GM18508 (cell line): ENCODE measurements around the gene SDHAF3.
A peak's percentile ranks its signal among the peaks of the same experiment; 100 is the strongest.
"Not testable (repeated sequence)": the region's sequence is repeated elsewhere in the genome, so short reads cannot be mapped to it uniquely, and the experiment has no call there.

ENCODE experiments used
- ATAC-seq: cut with Tn5 transposase; IDR thresholded peaks from one replicate; pipeline ENCODE4 v1.9.1; 2021; ENCODE audit warnings: moderate number of reproducible peaks; ENCODE audit not compliant: insufficient read depth, unreplicated experiment

SDHAF3 gene

DNA sequence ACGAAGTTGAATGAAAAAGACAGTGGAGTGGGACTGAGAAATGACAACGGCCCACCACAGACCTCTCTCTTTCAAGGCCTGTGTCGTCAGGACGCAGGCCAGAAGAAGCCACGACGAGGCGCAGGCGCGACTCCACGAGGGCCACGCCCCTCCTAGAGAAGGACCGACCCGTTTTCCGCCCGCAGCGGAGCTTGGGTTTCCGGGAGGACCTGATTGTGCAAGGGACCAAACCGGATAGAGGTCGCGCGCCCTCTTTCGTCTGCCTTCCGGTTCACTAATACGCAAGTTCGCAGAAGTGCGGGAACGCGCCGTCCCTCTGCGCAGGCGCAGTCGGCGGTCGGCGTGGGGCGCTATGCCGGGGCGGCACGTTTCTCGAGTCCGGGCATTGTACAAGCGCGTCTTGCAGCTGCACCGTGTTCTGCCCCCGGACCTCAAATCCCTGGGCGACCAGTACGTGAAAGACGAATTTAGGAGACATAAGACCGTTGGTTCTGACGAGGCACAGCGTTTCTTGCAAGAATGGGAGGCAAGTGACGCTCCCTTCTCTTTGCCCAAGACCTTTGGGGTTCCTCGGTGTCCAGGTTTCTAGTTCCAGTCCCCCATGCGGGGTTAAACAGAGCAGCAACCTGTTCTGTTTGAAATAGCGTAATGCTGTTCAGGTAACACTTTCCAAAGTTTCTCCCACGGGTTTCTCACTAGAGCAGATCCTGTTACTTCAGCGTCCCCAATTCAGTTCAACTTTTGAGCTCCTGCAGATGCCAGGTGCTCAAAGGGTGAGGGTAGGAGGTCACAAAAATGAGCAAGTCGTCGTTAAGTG lies at the start of gene SDHAF3:
Gene SDHAF3, plus strand, starts transcription at position 327 of the 817 bp plus-strand sequence. Its CDS starts 26 bp downstream, at position 353.
- peak; percentile 93 for ATAC-seq

DNA sequence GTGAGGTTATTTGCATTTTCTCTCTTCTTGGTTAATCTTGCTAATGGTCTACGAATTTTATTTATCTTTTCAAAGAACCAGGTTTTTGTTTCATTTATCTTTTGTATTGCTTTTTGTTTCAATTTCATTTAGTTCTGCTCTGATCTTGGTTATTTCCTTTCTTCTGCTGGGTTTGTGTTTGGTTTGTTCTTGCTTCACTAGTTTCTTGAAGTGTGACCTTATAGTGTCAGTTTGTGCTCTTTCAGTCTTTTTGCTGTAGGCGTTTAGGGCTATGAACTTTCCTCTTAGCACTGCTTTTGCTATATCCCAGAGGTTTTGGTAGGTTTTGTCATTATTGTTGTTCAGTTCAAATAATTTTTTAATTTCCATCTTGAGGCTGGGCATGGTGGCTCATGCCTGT lies 45.5 kb upstream of the SDHAF3 start:
- not testable (repeated sequence) for ATAC-seq

DNA sequence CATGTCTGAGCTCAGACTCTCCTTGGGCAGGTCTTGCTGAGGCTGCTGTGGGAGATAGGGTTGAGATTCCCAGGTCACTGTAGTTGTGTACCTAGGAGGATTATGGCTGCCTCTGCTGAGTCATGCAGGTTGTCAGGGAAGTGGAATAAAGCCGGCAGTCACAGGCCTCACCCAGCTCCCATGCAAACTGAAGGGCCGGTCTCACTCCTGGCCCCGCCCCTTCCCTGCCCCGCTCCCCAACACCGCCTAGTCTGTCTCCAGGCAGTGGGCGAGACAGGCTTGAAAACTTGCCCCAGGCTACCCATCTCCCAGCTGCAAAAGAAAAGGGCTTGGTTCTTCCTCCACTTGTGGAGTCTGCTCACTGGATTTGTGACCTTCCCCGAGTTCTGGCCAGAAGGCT lies 41.6 kb upstream of the SDHAF3 start:
- ATAC-seq = no peak

DNA sequence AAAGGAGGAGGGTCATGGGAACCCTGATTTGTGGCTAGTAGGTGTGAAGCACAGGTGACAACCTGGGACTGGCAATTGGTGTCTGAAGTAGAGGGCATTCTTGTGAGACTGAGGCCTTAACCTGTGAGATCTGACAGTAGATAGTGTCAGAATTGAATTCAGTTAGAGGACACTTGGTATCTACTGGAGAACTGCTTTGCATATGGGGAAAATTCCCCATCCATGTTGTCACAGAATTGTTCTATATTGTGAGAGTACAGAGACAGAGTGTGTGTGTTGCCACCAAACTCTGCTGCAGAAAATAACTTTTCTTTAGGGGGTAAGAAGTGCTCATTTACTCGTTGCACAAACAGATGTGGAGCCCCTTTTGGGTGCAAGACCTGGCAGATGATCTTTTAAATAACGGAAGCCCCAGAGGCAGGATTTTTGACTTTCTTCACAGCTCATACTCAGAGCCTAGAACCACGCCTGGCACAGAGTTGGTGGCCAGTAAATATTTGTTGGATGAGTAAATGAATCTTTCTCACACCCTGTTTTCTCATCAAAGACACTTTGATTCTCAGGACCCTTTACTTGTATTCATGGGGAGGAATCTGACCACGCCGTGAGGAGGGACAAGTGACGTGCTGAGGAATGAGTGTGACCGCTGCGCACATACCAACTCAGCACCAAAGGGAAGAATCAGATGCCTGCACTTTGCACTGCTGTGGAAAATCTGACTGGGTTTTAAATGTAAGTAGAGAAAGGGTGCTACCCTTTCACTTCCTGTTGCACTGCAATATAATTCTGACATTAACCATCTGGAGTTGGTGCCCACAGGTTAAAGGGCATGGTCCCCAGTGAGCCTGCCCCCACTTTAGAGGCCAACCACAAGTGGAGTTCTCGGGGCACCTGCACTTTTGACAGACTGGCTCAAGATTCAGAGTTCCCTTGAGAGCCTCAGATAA lies 39.2 kb upstream of the SDHAF3 start:
- ATAC-seq = peak; percentile 83

DNA sequence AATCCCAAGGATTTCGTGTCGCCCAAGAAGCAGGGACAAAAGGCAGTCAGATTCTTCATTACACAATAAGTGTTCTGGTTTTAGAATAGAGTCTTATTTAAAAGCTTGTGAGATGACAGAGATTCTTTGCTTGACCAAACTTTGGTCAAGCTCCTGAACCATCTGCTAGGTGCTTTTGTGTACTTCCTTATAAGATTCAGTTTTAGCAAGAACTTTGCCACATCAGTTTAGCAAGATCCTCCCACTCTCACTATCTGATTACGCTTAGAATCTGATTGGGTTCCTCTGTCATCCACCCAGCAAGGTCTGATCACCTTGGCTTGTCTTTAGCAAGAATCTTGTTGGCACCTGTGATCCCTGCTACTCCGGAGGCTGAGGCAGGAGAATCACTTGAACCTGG lies 38.2 kb upstream of the SDHAF3 start:
- no peak for ATAC-seq

DNA sequence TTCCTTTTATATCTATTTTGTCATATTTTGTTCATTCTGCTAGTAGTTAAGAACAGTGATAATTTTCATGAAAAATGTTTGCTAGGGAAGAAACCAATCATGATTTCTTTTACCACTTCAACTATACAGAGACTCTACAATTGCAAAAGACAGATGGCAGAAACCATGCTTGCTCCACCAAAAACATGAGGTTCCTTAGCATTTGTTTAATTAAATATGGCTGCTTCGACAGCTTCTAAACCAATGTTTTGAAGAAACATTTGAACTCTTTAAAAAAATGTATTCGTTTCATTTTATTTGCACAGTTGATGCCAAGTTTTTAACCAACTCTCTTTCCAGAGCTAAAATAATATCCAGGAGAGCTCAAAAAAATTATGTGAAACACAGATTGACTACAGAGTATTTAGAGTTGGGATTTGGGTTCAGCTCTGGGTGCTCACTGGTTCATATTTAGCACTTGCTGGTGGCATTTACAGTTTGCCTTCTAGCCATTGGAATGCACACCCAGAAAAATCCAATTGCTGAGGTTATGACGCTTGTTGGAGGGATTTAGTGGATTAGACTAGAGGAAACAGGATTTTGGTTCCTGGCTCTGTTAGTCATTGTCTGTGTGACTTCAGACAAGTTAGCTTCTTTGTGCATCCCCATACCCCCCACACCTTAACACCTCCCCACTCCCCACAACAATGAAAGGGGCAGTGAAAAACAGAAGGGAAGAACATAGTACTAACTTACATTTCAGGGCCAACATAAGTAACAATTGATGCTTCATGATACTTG lies 35.8 kb upstream of the SDHAF3 start:
- ATAC-seq = no peak

DNA sequence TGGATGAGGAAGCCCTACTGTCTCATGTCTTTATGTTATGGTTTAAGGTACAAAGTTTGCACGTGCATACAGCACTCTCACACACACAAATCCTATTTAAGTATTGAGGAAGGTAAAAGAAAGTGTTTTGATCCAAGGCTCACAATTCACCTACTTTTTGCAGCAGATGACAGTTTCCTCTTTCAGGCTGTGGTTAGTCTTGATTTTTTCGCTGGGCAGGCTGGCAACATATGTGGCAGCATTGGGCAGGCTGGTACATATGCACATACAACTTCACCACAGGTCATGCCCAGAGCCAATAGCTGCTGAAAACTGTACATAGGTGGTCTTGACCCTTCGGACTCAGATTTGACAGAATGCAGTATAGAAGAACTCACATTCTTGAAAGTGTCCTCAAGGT lies 29.1 kb upstream of the SDHAF3 start:
- no peak for ATAC-seq

DNA sequence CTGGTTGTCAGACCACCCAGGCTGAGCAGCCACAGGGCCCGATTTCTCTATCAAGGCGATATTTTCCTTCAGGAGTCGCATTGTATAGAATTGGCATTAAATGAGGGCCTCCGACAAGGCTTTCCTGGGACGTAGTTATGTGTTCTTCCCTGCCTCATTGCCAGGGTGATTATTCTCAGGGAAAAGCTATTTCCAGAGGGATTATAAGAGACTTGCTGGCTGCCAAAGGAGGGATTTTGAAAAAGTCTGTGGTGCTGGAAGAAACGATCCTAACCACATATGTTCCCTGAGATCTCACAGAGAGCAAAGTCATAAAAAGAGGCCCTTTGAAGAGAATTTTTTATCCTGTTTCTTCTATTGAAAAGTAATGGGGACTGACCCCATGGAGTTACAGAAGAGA lies 27.7 kb upstream of the SDHAF3 start:
- ATAC-seq = no peak

DNA sequence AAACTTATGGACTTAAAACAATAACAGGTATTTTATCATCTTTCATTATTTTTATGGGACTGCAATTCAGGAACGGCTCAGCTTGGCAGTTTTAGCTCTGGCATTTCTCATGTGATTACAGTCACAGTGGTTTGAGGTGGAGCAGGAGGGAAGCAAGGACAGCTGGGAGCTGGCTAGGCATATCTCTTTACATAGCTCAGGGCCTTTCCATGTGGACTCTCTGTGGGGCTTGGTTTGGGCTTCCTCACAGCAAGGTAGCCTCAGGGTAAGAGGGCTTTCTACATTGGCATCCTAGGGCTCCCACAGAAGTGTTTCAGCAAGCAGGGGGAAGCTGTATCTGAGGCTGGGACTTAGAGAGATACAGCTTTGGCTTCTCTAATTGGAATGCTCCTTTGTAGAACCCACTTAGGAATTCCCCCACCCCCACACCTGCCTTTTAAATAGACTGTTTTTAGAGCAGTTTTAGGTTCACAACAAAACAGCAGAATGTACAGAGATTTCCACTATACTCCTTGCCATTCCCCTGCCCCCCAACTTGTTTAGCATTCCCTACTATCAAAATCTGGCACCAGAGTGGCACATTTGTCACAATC lies 26.6 kb upstream of the SDHAF3 start:
- ATAC-seq = no peak

DNA sequence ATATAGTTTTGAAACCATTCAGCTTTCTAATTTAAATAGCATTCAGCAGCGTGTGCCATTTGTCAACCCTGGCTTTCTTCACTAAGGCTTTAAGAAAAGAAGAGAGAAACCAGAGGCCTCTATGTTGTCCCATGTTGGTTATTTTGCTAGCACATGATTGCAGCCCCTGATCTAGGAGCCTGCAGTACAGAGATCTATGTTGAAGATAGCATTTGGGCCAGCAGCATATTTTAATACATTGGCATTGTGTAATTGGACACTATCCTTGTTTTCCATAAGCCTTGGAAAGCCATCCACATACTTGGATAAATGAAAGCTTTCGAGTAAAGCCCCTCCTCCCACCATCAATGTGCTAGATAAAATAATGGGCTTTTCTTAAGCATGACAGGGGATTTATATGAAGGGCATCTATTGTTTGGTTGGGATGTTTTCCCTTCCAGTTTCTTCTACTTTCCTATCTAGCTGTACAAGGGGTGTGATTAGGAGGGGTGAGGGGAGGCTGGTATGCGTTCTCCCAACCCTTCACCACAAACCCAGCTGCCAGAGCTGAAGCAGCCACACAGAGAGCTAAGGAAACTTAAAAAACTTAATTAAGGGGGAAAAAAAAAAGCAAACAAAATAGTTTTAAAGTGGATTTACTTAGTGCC lies 23.1 kb upstream of the SDHAF3 start:
- ATAC-seq = no peak

DNA sequence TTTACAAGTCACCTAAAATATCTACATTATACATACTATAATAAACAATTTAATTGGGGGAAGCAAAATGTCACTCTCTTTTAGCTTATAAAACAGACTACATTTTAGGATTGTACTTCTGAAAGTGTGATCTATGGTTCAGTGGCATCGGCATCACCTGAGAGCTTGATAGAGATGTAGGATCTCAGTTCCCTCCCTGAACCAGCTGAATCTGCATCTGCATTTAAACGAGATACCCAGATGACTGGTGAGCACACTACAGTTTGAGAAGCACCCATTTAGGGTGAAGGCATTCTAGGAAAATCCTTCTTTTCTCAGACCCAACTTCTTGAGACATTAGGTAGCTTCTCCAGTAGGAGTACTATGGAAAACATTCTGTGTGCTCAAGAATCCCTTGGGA lies 21.5 kb upstream of the SDHAF3 start:
- ATAC-seq = no peak

DNA sequence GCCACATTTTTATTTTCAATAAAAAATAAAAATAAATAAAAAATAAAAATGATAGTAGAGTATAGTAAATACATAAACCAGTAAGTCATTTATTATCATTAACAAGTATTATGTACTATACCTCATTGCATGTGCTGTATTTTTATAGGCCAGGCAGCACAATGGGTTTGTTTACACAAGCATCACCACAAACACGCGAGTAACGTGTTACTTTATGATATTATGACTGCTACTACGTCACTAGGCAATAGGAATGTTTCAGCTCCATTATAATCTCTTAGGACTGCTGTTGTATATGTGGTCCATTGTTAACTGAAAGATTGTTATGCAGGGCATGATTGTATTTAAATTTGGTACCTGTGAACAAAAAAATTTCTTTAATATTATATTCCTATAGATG lies 20.8 kb upstream of the SDHAF3 start:
- no peak for ATAC-seq

DNA sequence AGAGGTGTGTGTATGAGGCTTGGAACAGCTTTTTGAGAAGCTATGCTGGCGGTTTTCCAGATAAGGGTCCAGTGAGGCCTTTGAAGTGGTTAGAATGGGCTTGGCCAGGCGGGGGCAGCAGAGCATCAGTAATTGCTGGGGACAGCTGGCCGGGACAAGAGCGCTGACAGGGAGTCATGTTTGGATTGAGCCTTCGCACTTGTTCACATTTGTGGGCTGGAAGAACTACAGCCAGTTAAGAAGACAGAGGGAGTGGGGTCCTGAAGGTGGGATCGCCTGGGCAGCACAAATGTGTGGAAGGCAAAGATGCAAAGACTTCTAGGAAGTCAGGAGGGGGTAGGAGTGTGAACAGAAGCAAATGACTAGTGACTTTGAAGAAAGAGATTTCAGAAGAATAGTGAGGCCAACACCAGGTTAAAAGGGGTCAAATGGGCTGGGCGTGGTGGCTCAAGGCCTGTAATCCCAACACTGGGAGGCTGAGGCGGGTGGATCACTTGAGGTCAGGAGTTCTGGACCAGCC lies 12.7 kb upstream of the SDHAF3 start:
- peak; percentile 98 for ATAC-seq

DNA sequence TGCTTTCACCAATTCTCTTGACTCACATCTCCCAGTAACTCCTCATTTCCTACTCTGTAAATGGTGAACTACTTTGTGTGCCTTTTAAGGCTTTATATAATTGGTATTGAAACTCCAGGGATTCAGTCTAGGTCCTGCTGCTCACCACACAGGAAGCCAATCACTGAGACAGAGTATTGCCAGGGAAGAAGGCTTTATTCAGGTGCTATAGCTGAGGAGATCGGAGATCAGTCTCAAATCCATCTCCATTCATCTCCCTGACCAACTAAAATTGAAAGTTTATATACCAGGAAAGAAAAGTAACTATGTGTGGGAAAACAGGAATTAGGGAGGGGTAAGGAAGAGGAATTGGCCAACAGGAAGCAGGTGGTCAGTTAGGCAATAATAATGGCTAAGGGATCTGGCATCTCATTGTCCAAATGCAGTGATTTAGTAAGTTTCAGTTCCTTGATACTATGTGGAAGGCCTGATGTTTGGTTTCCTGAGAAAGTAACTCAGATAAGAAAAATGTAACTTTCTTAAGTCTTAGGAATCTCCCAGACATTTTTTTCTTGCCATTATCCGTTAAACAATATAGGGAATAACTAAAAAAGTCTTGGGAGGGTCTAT lies 10.2 kb upstream of the SDHAF3 start:
- no peak for ATAC-seq

DNA sequence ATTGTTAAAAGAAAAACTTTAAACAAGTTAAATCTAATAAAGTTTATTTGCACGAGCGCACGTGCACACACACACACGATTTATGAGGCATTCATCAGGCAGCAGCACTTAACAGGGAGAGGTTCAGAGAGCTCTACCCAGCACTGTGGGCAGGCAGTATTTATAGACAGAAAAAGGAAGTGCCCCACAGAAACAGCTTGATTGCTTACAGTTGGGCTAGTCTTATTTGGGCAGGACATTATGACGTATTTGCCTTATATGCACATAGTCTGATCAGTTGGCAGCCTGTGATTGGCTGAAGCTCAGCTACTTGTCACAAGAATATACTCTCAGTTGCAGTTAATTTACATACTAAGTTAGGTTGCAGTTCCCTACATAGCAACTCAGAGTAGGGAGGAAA lies 1.2 kb upstream of the SDHAF3 start:
- ATAC-seq = no peak

DNA sequence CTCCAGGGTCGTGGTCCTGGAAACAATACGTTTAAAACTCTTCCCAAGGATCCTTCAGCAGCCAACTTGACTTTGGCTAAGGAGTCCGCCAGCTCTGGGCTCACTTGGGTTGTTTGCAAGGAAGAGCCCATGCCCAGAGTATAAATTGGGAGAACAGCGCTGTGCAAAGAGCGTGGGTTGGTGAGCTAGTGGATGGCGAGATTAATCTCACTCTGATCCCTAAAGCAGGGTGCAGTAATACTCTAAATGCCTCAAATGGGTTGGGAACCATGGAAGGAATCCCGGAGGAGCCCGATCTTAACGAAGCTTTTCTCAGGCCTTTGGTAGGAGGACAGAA lies 495 bp upstream of the SDHAF3 start:
- peak; percentile 2 for ATAC-seq

DNA sequence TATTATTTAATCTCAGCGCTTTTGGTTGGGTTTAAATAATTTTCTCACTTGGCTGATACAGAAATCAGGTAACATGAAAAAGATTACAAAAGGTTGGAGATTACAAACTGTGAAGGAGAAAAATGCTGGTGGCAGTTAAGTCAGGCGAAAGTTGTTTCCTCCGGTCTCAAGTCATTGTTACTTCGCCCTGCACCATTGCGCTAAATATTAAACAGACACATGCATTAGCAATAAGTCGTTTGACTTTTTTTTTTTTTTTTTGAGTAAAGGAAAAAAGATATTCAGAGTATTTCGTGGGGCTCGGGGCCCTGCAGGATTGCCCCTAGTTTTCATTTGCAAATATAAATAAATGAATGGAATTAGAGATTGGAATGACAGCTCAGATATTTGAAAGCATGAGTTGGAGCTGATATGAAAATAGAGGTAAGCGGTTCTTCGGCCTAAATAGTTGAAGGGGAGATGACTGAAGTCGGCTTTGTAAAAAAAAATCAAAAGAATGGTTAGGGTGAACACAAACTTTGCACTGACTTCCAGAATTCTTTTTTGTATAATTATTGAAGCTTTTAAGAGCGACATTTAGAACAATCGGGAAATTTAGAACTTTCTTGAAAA lies 914 bp downstream of the SDHAF3 start:
- no peak for ATAC-seq

DNA sequence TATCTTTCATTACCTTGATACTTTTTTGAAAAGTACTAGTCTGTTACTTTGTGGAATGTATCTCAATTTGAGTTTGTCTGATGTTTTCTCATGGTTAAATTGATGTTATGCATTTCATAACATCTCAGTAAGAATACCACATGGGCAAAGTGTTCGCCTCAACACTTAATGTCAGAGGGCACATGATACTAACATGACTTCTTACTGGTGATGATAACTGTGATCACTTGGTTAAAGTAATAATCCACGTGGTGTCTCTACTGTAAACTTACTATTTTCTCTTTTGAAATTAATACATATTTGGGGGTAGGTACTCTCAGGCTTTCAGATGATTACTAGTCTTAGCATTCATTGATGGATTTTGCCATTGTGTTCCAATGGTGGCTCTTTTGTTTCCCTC lies 2.2 kb downstream of the SDHAF3 start:
- no peak for ATAC-seq
